GM21723 (cell line): ENCODE results near the gene FMN1.

Source experiments
- ATAC-seq: cut with Tn5 transposase; IDR thresholded peaks from one replicate; pipeline ENCODE4 v1.9.1; 2021; ENCODE audit warnings: mild to moderate bottlenecking, moderate library complexity; ENCODE audit not compliant: unreplicated experiment

The FMN1 gene

GRCh38 chr15:33201491-33202231 lies 7.1 kb upstream of the FMN1 start:
- ATAC-seq, result peak; percentile 83

- ATAC-seq, result no peak
Observed at GRCh38 chr15:33200903-33201302, 6.4 kb upstream of the FMN1 start.

GRCh38 chr15:33200444-33200843 lies 5.9 kb upstream of the FMN1 start:
- no peak for ATAC-seq

DNA sequence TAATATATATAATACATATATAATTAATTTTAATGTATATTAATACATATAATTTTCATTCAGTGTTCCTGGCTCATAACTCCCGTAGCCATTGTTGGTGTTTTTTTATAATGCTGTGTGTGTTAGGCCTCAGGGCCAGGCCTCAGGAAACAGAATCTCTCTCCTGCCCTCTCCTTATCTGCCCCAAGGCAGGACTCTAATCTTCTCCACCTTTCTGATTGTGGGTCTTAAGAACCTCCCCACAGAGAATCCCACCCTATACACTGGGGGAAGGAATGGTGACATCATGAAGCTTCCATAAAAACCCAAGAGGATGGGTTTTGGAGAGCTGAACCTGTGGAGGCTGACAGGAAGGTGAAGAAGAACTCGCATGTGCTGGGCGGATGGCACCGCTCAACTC lies 4.0 kb upstream of the FMN1 start:
- ATAC-seq, result no peak

- ATAC-seq, result no peak
Observed at GRCh38 chr15:33197636-33198035, 3.1 kb upstream of the FMN1 start.

DNA sequence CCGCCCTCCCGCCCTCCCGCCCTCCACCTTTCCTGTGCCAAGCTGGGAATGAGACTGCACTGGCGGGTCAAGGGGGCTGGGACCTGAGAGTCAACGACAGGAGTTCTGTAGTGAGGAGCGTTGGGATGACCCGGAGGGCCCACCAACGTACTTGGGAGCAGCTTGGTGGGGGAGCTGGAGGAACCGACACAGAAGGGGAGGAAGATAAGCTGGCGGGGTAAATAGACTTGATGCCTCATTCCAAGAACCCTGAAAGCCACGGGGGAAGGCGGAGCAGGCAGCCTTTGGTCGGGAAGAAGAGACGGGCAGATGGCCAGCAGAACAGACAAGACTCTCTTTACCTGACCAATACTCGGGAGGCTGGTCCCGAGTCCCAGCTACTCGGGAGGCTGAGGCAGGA lies 277 bp downstream of the FMN1 start:
- ATAC-seq, result no peak

- ATAC-seq, result no peak
Observed at GRCh38 chr15:33191591-33191990, 2.9 kb downstream of the FMN1 start.

- no peak for ATAC-seq
Observed at GRCh38 chr15:33190539-33190938, 4.0 kb downstream of the FMN1 start.

- peak; percentile 63 for ATAC-seq
Observed at GRCh38 chr15:33188641-33189257, 5.8 kb downstream of the FMN1 start.

GRCh38 chr15:33188159-33188558 lies 6.4 kb downstream of the FMN1 start:
- ATAC-seq, result no peak

GRCh38 chr15:33183334-33183733 lies 11.2 kb downstream of the FMN1 start:
- no peak for ATAC-seq

GRCh38 chr15:33182926-33183325 lies 11.6 kb downstream of the FMN1 start:
- ATAC-seq, result no peak

DNA sequence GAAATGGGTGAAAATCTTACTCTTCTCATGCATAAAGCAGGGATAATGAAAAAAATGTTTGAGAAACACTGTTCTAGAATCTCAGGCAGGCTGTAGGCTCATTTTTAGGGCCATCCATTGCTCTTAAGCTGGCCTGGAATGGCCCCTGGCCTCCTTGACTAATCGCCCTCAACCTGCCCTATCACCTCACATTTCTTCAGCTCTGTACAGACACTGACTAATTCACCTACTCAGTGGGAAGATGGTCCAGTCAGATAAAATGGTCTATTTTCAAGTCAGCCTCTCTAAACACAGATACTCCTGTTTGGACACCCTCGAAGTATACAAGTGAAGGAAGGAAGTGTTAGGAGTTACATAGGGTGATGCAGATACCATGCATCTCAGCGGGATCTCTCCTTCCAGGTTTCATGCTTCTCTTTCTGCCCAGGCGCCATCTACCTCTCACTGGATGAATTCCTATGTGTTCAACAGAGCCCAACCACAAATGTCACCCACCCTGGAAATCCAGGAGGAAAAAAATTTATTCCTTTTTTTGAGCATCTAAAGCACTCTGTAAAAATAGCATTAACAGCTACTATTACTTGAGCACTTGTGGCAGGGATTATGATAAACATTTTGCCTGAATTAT lies 12.1 kb downstream of the FMN1 start:
- no peak for ATAC-seq

DNA sequence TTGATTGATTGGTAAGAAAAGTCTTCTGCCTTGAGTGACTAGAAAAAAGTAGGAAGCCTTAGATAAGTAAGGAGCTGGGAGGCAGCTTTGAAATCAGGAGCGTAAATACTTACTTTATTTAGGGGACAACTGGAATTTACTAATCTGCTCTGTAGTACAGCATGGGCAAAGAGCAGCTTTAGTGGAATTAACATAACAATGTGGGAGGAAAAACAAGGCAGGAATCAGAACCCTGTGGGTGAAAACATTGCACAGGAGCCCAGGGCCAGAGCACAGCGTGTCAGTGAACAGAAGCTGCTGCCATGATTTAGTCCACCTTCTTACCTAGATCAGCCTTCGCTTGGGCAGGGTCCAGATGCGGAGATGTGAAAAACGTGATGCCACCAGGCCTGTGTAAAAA lies 14.6 kb downstream of the FMN1 start:
- ATAC-seq, result no peak

GRCh38 chr15:33171202-33171601 lies 23.3 kb downstream of the FMN1 start:
- ATAC-seq, result no peak

GRCh38 chr15:33169625-33170024 lies 24.9 kb downstream of the FMN1 start:
- ATAC-seq, result no peak

- ATAC-seq, result no peak
Observed at GRCh38 chr15:33168444-33168843, 26.1 kb downstream of the FMN1 start.

DNA sequence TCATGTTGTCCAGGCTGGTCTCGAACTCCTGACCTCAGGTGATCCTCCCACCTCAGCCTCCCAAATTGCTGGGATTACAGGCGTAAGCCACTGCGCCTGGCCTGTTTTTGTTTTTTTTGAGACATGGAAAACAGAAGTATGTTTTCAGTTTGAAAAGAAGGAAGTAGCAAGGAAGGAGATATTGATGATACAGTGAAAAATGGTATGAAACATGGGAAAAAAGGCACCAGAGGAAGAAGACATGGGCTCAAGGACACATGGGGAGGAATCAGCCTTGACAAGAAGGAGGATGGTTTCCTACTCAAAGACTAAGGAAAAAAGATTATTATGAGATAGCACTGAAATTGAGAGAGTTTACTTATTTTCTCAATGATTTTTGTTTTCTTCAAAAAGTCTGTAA lies 30.7 kb downstream of the FMN1 start:
- no peak for ATAC-seq

DNA sequence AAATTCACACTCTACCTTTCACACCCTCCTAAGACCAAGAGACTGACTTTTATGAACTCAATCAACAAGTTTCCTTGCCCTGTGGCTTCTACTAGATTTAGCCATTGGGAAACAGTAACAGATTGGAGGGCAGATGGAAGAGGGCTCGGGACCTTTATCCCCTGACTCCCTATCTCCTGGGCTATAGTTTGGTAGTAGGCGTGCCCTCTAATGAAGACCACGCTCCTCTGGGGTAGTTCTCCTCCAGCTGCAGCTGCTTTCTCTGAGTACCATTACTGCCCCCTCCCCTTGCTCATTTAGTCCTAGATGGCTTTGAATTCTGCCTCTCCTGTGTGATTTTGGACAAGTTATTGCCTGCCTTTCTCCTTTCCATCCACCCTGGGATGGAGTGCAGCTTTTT lies 33.3 kb downstream of the FMN1 start:
- ATAC-seq, result no peak

GRCh38 chr15:33160581-33161165 lies 33.8 kb downstream of the FMN1 start:
- ATAC-seq, result no peak

GRCh38 chr15:33159726-33160453 lies 34.6 kb downstream of the FMN1 start:
- ATAC-seq, result no peak
